ENCODE measurements around the gene MTMR2.

The MTMR2 gene

GRCh38 chr11:95805869-95806268, 118.0 kb downstream of the MTMR2 start:
- DNase-seq, result no peak

GRCh38 chr11:95803973-95804372, 119.9 kb downstream of the MTMR2 start:
- no peak for DNase-seq

GRCh38 chr11:95802806-95803205, 121.1 kb downstream of the MTMR2 start:
- DNase-seq, result no peak

GRCh38 chr11:95800438-95800837, 123.5 kb downstream of the MTMR2 start:
- no peak for DNase-seq

GRCh38 chr11:95799546-95799945, 124.4 kb downstream of the MTMR2 start:
- no peak for DNase-seq

- DNase-seq, result no peak
Observed at GRCh38 chr11:95796501-95796900, 127.4 kb downstream of the MTMR2 start.

- DNase-seq, result no peak
Observed at GRCh38 chr11:95795627-95796295, 128.1 kb downstream of the MTMR2 start.

- no peak for DNase-seq
Observed at GRCh38 chr11:95794086-95794485, 129.8 kb downstream of the MTMR2 start.

- no peak for DNase-seq
Observed at GRCh38 chr11:95793116-95793515, 130.8 kb downstream of the MTMR2 start.

GRCh38 chr11:95792700-95793099, 131.2 kb downstream of the MTMR2 start:
- DNase-seq, result no peak

GRCh38 chr11:95792200-95792599, 131.7 kb downstream of the MTMR2 start:
- DNase-seq, result no peak

- DNase-seq, result no peak
Observed at GRCh38 chr11:95791709-95792033, 132.2 kb downstream of the MTMR2 start.

GRCh38 chr11:95790933-95791708, 132.8 kb downstream of the MTMR2 start:
- DNase-seq, result peak; percentile 83

GRCh38 chr11:95790123-95790932, 133.6 kb downstream of the MTMR2 start, which contains the start of gene CEP57:
Gene CEP57 (plus strand): TSS chr11:95790498. CDS start chr11:95790699, 201 bp downstream.
- peak; percentile 99 for DNase-seq

GRCh38 chr11:95789506-95790122, 134.3 kb downstream of the MTMR2 start, which contains the start of gene FAM76B:
Gene FAM76B (minus strand): TSS chr11:95789782. CDS start chr11:95789478, 304 bp downstream.
- peak; percentile 99 for DNase-seq

- DNase-seq, result peak; percentile 68
Observed at GRCh38 chr11:95788921-95789505, 134.9 kb downstream of the MTMR2 start.

All from hematopoietic multipotent progenitor cell treated with erythropoietin and hydrocortisone succinate and interleukin-3 and kit ligand, for 6 days (in vitro differentiated cells).